SU-DHL-6 (cell line): ENCODE results near the gene PTPRN2.

ENCODE experiments used
- H2AFZ ChIP-seq: fragments of 200-600 bp; sonication (generic); 2 replicates; pipeline ENCODE4 v1.6.1; 2014; ENCODE audit warnings: low read depth, mild to moderate bottlenecking, moderate library complexity, mixed read lengths, antibody characterized with exemption, low read length; ENCODE audit not compliant: severe bottlenecking
- H3F3A ChIP-seq: fragments of 200-600 bp; shearing (Covaris generic); 2 replicates; pipeline ENCODE4 v1.6.0; 2016; ENCODE audit warnings: antibody characterized with exemption, mild to moderate bottlenecking; ENCODE audit not compliant: insufficient read depth
- H3K27ac ChIP-seq: fragments of 200-600 bp; sonication (generic); 2 replicates; pipeline ENCODE4 v1.5.1; 2016; ENCODE audit warnings: low read depth, mild to moderate bottlenecking, low read length, moderate library complexity, mixed read lengths
- H3K27me3 ChIP-seq: fragments of 200-600 bp; sonication (generic), shearing (Covaris generic); 2 replicates; pipeline ENCODE4 v1.6.0; 2014; ENCODE audit warnings: mild to moderate bottlenecking, low read length
- H3K36me3 ChIP-seq: fragments of 200-600 bp; sonication (generic); 2 replicates; pipeline ENCODE4 v1.6.1; 2014; ENCODE audit warnings: mild to moderate bottlenecking, low read length, mixed read lengths
- H3K4me2 ChIP-seq: fragments of 300-600, 200-600 bp; shearing (Covaris generic), sonication (generic); 2 replicates; pipeline ENCODE4 v1.6.0; 2014; ENCODE audit warnings: low read length, low read depth, mild to moderate bottlenecking; ENCODE audit not compliant: poor library complexity, severe bottlenecking
- H3K4me3 ChIP-seq: fragments of 200-600 bp; sonication (generic); 2 replicates; pipeline ENCODE4 v1.5.1; 2014; ENCODE audit warnings: antibody characterized with exemption, low read length, mild to moderate bottlenecking, mixed read lengths; ENCODE audit not compliant: insufficient read depth, poor library complexity, severe bottlenecking
- H3K79me2 ChIP-seq: fragments of 200-600 bp; sonication (generic); 2 replicates; pipeline ENCODE4 v1.6.1; 2014; ENCODE audit warnings: mild to moderate bottlenecking, low read length, moderate library complexity; ENCODE audit not compliant: insufficient read depth
- H3K9ac ChIP-seq: fragments of 200-600 bp; sonication (generic); 2 replicates; pipeline ENCODE4 v1.7.0; 2014; ENCODE audit warnings: mild to moderate bottlenecking, low read length
- H3K9me2 ChIP-seq: fragments of 200-600 bp; sonication (generic); replicated peaks from 2 replicates; pipeline ENCODE4 v1.6.1; 2014; ENCODE audit warnings: low read length; ENCODE audit not compliant: insufficient read depth
- H3K9me3 ChIP-seq: fragments of 200-600 bp; sonication (generic); 2 replicates; pipeline ENCODE4 v1.6.1; 2014; ENCODE audit warnings: low read length, mixed read lengths; ENCODE audit not compliant: insufficient read depth
- H4K20me1 ChIP-seq: fragments of 200-600 bp; sonication (generic); 2 replicates; pipeline ENCODE4 v1.6.1; 2014; ENCODE audit warnings: low read depth, mild to moderate bottlenecking, antibody characterized with exemption, low read length, moderate library complexity, mixed read lengths
- CTCF ChIP-seq: fragments of 200-600 bp; sonication (generic); IDR thresholded peaks from one replicate; pipeline ENCODE4 v1.5.1; 2017; ENCODE audit warnings: antibody characterized with exemption, mild to moderate bottlenecking, low read length, moderate library complexity; ENCODE audit not compliant: insufficient read depth, poor library complexity, severe bottlenecking
- EZH2phosphoT487 ChIP-seq: fragments of 200-600 bp; sonication (generic), shearing (Covaris generic); conservative IDR thresholded peaks from 2 replicates; pipeline ENCODE4 v1.6.1; 2018; ENCODE audit warnings: mild to moderate bottlenecking, antibody characterized with exemption, low read length, moderate library complexity, mixed read lengths

PTPRN2 gene

GRCh38 chr7:158109364-158110033 lies 478.1 kb downstream of the PTPRN2 start:
- Histone ChIP-seq H3K27me3 (no peaks in the 10 kb centered on the region), H3K4me2 (no peak overlapping the region), H3F3A (no peaks in the 10 kb centered on the region), H3K36me3 (no peaks in the 10 kb centered on the region), H3K79me2 (no peaks in the 10 kb centered on the region), H4K20me1 (no peaks in the 10 kb centered on the region), H3K9me3 (no peaks in the 10 kb centered on the region), H3K9ac (no peak overlapping the region), H3K4me3 (no peak overlapping the region), H3K9me2 (no peaks in the 10 kb centered on the region), H3K27ac (no peak overlapping the region), H2AFZ (no peak overlapping the region)
- TF ChIP-seq CTCF = no peak
- TF ChIP-seq EZH2phosphoT487 = no peak

- Histone ChIP-seq H3F3A (no peaks in the 10 kb centered on the region), H3K9me3 (no peaks in the 10 kb centered on the region), H3K9ac (no peak overlapping the region), H3K4me2 (no peak overlapping the region), H3K9me2 (no peaks in the 10 kb centered on the region), H3K27ac (no peak overlapping the region), H4K20me1 (no peaks in the 10 kb centered on the region), H3K27me3 (no peaks in the 10 kb centered on the region), H3K4me3 (no peak overlapping the region), H2AFZ (no peak overlapping the region), H3K79me2 (no peaks in the 10 kb centered on the region), H3K36me3 (no peaks in the 10 kb centered on the region)
- TF ChIP-seq CTCF = no peak
- TF ChIP-seq EZH2phosphoT487 = no peak
Measured at GRCh38 chr7:158108646-158109293, 478.9 kb downstream of the PTPRN2 start.

- no peak overlapping the region for H3K4me3 ChIP-seq
- no peaks in the 10 kb centered on the region for H4K20me1 ChIP-seq
- no peaks in the 10 kb centered on the region for H3K9me3 ChIP-seq
- no peaks in the 10 kb centered on the region for H3K9me2 ChIP-seq
- no peaks in the 10 kb centered on the region for H3K27me3 ChIP-seq
- H3K9ac ChIP-seq = no peak overlapping the region
- H3K27ac ChIP-seq = no peak overlapping the region
- H3F3A ChIP-seq = no peaks in the 10 kb centered on the region
- no peak overlapping the region for H2AFZ ChIP-seq
- TF ChIP-seq EZH2phosphoT487 (no peak), CTCF (no peak)
- no peaks in the 10 kb centered on the region for H3K36me3 ChIP-seq
- no peak overlapping the region for H3K4me2 ChIP-seq
- no peaks in the 10 kb centered on the region for H3K79me2 ChIP-seq
Measured at GRCh38 chr7:158107806-158108205, 479.8 kb downstream of the PTPRN2 start.
